ENCODE data around the gene BYSL.

BYSL gene, protein sequence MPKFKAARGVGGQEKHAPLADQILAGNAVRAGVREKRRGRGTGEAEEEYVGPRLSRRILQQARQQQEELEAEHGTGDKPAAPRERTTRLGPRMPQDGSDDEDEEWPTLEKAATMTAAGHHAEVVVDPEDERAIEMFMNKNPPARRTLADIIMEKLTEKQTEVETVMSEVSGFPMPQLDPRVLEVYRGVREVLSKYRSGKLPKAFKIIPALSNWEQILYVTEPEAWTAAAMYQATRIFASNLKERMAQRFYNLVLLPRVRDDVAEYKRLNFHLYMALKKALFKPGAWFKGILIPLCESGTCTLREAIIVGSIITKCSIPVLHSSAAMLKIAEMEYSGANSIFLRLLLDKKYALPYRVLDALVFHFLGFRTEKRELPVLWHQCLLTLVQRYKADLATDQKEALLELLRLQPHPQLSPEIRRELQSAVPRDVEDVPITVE

DNA sequence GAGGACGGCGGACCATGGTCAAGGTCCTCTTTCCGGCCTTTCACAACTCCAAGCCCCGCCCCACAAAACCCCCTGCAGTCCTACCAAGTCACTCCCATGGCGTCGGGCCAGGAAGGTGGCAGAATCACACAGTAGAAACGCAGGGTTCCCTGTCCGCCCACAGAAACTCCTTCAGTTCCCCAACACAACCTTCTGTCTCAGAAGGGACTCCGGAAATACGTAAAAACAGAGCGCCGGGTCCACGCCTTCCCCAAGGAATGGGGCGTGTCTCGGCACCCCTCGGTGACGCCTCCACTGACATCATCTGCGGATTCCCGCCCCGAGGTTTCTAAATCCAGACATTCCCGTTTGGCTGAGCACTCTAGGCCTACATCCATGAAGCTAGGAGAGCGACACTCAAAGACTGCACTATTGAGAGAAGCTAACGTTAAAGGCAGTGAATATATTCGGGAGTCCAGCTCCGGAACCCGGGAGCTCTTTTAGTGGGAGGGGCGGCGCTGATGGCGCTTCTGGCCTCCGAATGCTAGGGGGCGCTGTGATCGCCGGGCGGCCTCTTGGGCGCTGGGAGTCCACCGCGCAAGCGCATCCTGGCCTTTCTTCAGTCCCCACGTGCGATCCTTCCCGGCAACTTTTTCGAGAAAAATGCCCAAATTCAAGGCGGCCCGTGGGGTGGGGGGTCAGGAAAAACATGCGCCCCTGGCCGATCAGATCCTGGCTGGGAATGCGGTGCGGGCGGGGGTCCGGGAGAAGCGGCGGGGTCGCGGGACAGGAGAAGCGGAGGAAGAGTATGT, at the start of gene BYSL, which contains the start of gene MED20:
Gene BYSL (plus strand): TSS at position 579 of the 791 bp plus-strand sequence. CDS start 64 bp downstream, at position 643.
Gene MED20 (minus strand): TSS at position 219 of the 791 bp plus-strand sequence. CDS start 121 bp downstream, at position 98.
- DNase-seq (ENCODE audit: low spot score): peak; percentile 91
- FAIRE-seq: peak; percentile 62

DNA sequence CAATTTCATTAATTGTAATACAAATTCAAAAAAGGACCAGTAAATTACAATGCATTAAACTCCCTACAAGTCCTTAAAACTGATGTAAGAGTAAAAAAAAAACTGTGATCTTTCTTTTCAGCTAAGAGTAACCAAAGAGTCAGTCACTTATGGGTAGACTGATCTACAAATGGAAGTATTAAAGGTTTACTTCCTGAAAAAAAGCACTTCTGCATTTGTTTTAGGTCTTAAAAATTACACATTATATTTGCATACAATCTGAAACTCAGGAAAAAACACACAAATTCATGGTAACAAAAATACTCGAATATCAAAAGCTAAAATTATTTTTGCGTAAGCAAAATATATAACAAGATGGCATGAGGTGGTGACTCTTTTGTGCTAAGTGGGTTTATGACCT, 49.6 kb upstream of the BYSL start:
- no peak for FAIRE-seq

DNA sequence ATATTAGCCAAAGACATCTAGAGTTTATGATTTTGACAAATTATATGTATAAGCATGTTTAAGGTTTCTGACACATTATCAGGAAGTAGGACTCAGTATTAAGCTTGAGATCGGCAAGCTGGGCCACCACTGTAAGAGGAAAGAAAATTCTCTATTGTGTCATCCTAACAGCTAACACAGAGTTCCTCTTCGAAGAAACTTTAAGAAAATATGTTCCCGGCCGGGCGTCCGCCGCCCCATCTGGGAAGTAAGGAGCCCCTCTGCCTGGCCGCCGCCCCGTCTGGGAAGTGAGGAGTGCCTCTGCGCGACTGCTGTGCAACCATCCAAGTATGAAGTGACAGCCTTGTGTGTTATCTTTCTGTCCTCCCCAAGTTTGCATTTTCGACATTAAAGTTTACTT, 49.2 kb upstream of the BYSL start:
- no peak for FAIRE-seq

More for the DNA sequence above, 49.6 kb upstream of the BYSL start:
- DNase-seq (ENCODE audit: low spot score): no peak

DNA sequence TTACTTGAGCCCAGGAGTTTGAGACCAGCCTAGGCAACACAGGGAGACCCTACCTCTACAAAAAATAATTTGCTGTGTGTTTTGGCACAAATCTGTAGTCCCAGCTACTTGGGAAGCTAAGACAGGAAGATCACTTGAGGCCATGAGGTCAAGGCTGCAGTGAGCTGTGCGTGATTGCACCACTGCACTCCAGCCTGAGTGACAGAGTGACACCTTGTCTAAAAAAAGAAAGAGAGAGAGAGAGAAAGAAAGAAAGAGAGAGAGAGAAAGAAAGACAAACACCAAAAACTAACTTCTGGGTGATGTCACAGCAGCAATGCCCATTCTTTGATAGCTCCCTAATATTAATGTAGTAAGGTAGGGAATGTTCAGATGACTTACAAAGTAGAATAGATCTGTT, 46.6 kb upstream of the BYSL start:
- FAIRE-seq (no peak), DNase-seq (ENCODE audit: low spot score) (no peak)

More for the DNA sequence above, 49.2 kb upstream of the BYSL start:
- no peak for DNase-seq (ENCODE audit: low spot score)

DNA sequence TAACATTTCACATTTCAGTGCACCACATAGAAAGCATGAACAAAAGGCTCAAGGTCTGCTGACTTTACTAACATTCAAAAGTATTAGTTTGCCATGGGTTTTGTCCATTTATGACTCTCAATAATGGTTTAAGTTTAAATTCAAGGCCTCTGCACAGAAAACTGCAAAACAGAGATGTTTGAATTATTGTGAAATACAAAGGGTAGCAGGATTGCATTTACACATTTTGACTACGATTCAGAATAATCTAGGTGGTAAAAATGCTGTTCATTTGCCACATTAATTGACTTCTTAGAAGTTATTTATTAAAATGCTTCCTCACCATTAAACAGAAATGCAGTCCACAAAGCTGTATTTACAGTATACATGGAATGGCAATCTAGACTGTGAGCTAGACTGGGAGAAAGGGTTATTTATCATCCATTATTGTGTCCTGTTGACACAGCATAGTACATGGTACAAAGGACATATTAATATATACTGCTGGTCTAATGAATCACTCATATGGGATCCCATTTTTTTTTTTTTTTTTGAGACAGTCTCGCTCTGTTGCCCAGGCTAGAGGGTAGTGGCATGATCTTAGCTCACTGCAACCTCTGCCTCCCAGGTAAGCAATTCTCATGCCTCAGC, 44.1 kb upstream of the BYSL start:
- FAIRE-seq: no peak
- no peak for DNase-seq (ENCODE audit: low spot score)

DNA sequence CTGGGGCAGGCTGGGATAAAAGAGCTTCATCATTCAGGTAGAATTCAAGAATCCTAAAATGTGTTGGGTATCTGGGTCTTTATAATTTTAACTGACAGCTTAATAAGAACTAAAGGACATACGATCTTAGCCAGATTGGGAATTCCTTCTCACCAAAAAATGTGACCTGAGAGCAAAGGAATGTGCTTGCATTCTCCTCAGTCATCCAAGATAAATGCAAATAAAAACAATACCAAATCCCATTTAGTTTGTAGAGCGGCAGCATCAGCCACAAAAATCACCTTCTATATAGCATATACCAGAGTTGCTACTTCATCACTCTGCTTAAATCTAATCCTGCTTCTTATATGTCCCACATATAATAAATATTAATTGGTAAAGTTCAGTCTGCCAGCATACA, 43.1 kb upstream of the BYSL start:
- DNase-seq (ENCODE audit: low spot score): no peak
- FAIRE-seq: no peak

DNA sequence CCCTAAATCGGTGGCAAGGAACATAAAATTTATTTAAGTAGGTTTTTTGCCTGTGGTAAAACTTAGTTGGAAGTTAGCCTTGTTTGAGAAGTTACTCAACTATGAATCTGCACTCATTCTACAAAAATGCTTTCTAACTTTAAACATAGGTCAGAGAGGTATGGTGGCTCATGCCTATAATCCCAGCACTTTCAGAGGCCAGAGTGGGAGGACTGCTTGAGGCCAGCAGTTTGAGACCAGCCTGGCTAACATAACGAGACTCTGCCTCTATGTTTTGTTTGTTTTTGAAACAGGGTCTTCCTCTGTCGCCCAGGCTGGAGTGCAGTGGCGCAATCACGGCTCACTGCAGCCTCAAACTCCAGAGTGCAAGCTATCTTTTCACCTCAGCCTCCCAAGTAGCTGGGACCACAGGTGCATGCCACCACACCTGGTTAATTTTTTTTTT, 42.3 kb upstream of the BYSL start:
- DNase-seq (ENCODE audit: low spot score) (peak; percentile 16), FAIRE-seq (no peak)

DNA sequence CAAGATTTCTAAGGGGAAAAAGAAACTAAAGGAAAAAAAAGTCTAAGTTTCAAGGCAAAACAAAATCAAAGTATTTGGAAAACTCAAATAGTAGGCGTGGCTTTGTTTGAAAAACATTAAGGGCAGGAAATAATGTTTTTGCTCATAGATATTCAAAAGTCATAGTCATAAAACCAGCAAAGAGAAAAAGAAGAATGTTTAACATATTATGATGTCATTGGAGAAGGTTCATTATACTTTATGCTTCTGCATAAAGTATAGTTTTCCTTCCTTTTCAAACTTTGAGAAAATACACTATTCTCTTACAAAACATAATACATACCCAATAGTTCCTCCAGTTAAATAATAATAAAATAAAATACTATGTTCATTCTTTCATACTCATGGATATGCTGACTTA, 39.8 kb upstream of the BYSL start:
- DNase-seq (ENCODE audit: low spot score) (no peak), FAIRE-seq (no peak)

DNA sequence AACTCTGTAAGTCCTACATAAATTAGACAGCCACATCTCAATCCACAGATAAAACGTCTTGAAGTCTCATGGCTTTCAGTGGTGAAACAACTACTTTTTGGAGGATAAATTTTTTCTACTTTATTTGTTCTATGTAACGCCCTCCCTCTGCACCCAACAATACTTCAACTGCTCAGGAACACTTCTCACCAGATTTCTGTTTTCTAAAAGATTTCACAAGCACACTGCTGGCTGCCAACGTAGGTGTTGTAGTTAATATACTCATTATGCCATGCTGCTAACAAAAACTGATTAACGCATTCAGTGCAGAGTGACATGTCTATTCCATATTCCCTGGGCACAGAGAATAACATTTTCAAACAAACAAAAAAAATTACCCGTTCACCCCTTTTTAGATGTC, 36.3 kb upstream of the BYSL start:
- DNase-seq (ENCODE audit: low spot score): no peak
- no peak for FAIRE-seq

DNA sequence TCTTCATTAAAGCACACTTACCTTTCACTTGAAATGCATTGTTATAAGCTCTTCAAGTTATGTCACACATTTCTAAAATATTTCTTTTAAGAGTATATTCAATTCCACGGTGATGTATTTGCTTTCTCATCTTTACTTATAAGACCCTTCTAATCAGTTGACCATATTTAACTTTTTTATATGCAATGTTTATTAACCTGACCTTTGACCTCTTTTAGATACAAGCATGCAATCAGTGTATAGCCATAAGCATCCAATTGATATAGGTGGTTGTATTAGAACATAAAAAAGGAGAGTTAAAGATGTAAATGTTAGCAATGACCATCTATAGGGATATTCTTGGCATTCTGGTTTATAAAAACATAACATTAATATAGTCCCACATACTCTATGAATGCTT, 35.4 kb upstream of the BYSL start:
- FAIRE-seq (no peak), DNase-seq (ENCODE audit: low spot score) (no peak)

DNA sequence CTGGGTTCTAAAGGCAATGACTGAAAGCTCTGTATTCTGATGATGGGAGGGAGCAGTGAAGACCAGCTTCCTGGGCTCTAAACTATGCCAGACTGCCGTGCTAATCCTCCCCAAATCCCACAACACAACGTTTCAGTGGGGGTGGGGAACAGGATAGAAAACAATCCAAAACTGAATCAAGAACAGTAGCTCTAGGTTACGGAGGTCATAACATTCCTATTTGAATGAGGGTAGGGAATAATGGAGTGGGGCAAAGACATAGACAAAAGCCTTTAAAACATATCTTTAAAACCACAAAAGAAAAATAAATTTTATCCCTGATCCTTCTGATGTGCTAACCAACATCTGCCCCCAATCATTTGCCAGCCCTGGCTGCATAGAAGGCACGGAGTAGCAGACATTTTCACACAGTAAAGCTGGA, 34.0 kb upstream of the BYSL start:
- FAIRE-seq (no peak), DNase-seq (ENCODE audit: low spot score) (no peak)

DNA sequence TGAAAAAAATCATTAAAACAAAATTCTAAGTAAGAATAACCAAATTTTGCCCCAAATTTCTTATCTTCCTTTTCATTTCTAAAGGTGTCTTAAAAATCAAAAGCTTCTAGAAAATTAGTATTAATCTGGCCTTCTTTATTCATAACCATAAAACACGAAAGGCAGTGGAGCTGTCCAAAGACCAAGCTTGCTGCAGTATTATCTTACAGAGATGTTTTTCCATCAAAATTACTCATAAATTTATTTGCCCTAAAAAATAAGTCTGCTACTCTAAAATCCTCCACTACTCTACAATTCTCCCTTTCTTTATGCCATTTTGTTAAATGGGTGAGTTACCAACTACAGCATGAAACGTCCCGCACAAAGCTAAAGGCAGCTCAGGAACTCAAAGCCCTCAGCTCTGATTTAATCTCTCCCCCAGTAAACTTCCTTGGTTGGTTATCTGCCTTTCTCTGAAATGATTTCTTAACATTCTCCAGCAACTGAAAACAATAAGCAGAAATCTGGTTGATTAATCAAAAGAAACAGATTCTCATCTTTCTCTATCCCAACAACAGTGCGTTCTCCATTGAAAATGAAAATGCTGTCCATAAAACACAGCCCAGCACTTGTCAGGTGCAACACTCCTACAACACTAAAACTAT, 28.3 kb upstream of the BYSL start:
- DNase-seq (ENCODE audit: low spot score) (no peak), FAIRE-seq (no peak)

DNA sequence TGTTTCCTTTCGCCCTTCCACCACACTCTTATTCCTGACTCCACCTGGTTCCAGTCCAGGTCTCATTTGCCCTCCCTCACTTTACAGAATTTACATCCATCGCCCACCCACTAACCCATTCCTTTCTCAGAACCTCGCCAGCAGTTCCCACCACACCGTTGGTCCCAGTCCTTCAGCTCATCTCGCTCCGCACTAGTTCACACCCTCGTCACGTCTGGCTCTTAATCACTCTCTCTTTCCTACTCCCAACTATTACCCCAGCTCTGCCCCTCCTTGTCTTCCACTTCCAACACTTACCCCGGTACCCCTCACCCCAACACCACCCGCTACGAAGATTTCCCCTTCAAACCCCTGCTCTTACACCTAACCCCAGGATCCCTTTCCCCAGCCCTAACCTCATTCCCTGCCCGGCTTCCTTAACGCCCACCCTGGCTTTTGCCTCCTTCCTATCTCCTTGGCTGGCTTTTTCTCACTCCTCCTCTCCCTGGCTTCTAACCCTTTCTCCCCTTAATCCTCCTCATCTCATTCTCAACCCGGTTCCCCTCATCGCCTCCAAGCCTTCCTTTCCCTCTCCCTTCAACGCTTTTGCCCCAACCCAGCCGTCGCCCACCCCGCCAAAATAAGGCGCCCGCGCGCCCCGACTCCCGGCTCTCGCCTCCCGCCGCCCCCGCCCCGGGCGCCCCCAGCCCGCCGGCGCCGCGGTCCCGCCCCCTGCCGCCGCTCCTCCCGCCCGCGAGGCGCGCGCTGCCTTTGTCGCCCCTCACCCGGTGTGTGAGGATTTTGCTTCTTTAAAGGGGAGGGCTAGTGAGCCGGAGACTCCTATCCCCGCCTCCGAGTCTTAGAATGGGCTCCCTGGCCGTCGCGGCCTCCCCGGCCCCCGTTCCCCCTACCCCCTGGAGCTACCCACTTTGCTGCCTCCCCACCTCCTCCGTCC, 26.7 kb upstream of the BYSL start:
- no peak for FAIRE-seq
- no peak for DNase-seq (ENCODE audit: low spot score)

DNA sequence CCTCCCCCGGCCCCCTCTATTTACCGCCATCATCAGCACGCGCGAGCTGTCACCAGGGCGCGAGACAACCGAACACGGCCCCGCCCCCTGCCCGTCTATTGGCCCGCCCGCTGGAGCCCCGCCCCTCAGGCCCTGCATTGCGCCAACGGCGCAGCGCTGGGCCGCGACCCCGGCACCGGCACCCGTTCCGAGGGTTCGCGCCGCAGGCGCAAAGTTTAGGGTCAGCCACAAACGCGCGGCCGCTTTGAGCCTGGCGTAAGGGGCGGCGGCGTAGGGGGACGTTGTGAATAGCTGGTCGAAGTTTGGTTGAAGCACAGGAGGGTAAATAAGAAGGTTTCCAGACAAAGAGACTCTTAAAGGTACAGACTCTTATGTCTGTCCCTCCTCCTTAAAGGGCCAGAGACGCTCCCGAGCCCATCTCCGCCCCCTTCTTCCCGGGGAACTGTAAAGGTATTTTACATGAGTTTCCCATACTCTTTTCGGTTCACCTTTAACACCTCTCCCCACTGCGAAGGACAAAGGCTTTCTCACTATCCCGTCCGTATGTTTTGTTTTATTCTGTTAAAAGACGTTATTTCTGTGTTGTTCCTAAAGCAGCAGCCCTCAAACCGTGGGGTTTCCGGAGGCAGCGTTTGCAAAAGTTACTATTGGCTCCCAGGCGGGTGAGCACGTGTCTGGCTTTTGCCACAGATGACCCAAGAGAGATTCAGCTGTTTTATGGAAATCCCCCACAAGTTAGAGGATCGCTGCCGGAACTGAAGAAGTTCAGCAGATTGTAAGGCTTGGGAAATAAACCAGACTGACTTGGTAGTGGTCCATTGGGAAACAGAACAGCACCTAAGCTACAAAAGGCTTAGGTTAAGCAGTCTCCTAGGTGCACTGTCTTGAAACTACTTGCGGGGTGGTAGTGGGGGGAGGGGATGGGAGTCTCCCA, 25.7 kb upstream of the BYSL start, which contains the start of gene USP49:
Gene USP49 (minus strand): TSS at position 76 of the 934 bp plus-strand sequence. CDS start 88,392 bp downstream, outside the sequence.
- peak; percentile 55 for DNase-seq (ENCODE audit: low spot score)
- FAIRE-seq: no peak

DNA sequence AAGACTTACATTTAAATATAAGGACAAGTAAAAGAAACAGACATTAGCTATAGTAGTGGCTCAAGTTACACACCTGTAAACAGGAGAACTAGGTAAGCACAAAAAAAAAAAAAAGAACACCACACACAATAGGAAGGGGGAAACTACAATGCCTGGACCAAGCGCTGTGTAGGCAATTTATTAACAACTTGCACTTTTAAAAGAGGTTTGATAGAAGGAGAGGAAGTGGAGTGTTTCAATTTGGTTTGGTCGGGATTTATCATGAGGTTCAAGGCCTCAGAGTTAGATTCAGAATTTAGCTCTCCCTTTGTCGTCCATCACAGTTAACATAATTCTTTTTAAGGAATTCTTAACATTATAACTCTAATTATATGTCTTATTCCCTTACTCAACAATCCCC, 25.0 kb upstream of the BYSL start:
- FAIRE-seq (no peak), DNase-seq (ENCODE audit: low spot score) (no peak)

DNA sequence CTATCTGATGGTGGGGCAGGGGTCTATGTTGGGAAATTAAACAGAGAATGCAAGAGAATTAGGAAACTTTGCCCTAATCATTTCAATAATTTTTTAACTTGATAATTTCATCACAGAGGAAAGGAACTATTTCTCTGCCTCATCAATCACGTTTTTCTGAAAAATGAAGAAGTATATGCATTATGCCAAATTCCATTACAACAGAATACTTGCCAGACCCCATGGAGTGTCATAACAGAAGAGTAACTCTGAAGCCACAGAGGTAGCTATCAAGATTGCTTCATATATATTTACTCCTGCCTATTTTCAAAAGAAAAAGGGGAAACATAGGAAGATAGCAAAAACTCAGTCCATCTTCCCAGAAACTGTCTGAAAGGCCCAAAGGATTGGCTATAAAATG, 20.4 kb upstream of the BYSL start:
- no peak for FAIRE-seq
- no peak for DNase-seq (ENCODE audit: low spot score)

DNA sequence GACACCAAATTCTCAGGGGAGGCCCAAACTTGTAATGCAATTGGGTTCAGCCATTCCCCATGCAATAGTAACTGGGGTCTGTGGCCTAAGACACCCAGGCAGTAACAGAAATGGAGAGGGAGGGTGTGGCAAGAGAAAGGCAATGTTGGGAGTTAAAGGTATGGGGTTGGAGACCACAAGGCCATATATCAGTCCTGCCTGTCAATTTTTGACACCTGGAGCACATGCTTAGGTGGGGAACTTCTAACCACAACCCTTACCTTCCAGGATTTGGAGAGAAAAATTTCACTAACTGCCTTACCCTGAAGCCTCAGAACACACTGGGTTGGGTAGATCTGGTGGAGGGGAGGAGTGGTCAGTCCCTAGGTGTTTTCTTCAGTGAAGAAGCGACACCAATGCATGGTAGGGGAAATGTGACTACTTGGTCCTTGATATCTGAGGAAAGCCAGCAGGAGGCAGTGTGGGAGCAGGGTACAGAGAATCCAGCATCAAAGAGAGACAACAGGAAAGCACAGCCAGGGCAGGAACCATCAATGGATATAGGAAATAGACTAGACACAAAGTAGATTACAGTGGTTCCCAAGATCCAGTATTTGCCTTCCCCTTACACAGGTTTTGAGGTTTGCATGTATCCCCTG, 19.3 kb upstream of the BYSL start:
- FAIRE-seq (no peak), DNase-seq (ENCODE audit: low spot score) (no peak)

DNA sequence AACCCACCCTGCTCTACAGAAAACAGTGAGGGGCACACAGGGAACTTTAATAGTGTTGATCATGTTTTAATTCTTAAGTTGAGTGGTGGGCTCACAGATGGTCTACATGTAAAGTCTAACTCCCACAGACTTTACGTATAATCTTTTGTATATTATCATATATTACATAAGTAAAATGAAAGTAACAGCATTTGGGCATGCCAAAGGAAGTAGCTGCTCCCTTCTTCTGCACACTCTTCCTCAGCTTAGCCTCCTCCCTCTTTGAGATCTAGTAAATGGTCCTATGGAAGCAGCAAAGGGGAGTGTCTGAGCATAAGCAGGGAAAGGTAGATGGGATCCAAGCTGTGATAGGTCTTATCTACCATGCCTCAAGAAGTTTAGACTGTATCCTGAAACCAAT, 11.6 kb upstream of the BYSL start:
- FAIRE-seq (no peak), DNase-seq (ENCODE audit: low spot score) (no peak)

DNA sequence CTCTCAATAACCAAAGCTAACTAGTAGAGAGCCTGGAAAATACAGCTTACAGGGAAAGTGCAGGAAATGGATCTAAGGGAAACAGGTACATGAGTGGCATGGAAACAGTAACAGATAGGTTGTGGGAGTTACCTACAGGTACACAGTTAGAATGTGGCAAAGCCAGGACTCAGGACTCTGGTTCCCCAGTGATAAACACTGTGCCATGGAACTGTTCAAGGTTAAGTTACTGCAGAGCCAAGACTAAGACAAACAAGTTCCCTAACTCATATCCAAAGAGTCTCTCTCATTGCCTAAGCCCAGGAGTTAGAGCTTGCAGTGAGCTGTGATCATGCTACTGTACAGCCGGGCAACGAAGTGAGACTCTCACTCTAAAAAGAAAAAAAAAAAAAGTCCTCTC, 7.0 kb upstream of the BYSL start:
- FAIRE-seq: no peak
- no peak for DNase-seq (ENCODE audit: low spot score)

Data from RCC 7860 (cell line).